Spleen (tissue), 7 donors: ENCODE results near the gene ZFYVE16.

Experiments used
- POLR2A ChIP-seq, 3 donors: fragments of 450-650 bp; IDR thresholded peaks; one replicate each; pipeline ENCODE4 v1.5.1; 2017; ENCODE audit warnings: antibody characterized with exemption in 3 of 3, mild to moderate bottlenecking in 1 of 3
- POLR2AphosphoS5 ChIP-seq, 3 donors: sonication (generic); formaldehyde crosslinking; IDR thresholded peaks; one replicate each; pipeline ENCODE4 v1.5.1; 2017; ENCODE audit warnings: antibody characterized with exemption in 3 of 3
- TF ChIP-seq, protein P1 (sequence below), 11 experiments: fragments of 200-600 bp in 7 of 11; fragments of 450-650 bp in 4 of 11; sonication (generic) in 4 of 11; IDR thresholded peaks in 8 of 11; conservative IDR thresholded peaks in 3 of 11; 1 replicate in 7 of 11; 2 replicates in 4 of 11; pipeline versions ENCODE4 v1.4.0 to v1.8.0; 2016 to 2021; ENCODE audit warnings: antibody characterized with exemption in 11 of 11, inconsistent platforms in 4 of 11, mild to moderate bottlenecking in 1 of 11
- donor health status: DM: no; HTN: no; CAD: no; lungs with moderate emphysema.
- donor health status: DM: no; HTN: no; CAD: no.
- donor health status: DM: no; HTN: no; CAD: no.

DNA sequence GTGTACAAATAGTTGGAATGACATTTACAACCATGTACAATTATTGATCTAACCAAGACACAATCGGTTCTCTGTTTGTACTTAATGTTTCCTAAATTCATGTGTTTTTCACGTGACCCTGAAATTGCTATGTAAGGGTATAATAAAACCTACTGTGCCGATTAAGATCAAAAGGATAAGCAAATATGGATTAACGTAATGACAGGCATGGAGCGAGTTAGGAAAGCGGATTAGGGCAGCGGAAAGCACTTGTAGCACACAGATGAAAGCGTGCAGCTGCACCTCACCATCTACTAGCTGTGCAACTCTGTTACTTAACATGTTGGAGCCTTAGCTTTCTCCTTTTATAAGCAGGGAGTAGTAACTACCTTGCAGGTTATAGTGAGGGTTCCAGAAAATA is 38.3 kb upstream of the ZFYVE16 start:
- TF ChIP-seq POLR2AphosphoS5 (IDR thresholded peaks at IDR 0.05) (no peak), POLR2A (IDR thresholded peaks at IDR 0.05) (no peak)
- TF ChIP-seq, protein P1, sequence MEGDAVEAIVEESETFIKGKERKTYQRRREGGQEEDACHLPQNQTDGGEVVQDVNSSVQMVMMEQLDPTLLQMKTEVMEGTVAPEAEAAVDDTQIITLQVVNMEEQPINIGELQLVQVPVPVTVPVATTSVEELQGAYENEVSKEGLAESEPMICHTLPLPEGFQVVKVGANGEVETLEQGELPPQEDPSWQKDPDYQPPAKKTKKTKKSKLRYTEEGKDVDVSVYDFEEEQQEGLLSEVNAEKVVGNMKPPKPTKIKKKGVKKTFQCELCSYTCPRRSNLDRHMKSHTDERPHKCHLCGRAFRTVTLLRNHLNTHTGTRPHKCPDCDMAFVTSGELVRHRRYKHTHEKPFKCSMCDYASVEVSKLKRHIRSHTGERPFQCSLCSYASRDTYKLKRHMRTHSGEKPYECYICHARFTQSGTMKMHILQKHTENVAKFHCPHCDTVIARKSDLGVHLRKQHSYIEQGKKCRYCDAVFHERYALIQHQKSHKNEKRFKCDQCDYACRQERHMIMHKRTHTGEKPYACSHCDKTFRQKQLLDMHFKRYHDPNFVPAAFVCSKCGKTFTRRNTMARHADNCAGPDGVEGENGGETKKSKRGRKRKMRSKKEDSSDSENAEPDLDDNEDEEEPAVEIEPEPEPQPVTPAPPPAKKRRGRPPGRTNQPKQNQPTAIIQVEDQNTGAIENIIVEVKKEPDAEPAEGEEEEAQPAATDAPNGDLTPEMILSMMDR (IDR thresholded peaks at IDR 0.05 in 8 of 11, conservative IDR thresholded peaks at IDR 0.05 in 3 of 11): no peak
